Endothelial cell of umbilical vein (primary cell): Measurements from ENCODE around the gene CXCL6. TPM values are rescaled to one million over a fixed set of nuclear protein-coding genes. Genes with fewer than 3 reads are reported as not detected.

Source experiments
- BruUV-seq: library from RNA; stranded (reverse); fragments of 400-500 nt; replicated peaks from 2 replicates; lab custom pipeline; 2021; lab: Mats Ljungman, UMichigan
- CTCF ChIA-PET: fragments of 300-600, 350-600 bp; sonication (Branson Sonifier 250); formaldehyde crosslinking; loops from one replicate; lab custom pipeline; 2021; ENCODE audit warnings: antibody characterized with exemption, inconsistent platforms; lab: Charles Lee
- POLR2A ChIA-PET: fragments of 300-600, 350-600 bp; sonication (Branson Sonifier 250); formaldehyde crosslinking; loops from one replicate; lab custom pipeline; 2021; ENCODE audit warnings: antibody characterized with exemption, inconsistent platforms; lab: Charles Lee
- DNase-seq: peaks from one replicate; pipeline ENCODE4 v3.0.0-alpha.2; 2011; ENCODE audit warnings: low read depth, low spot score
- FAIRE-seq: peaks from 2 replicates; lab custom pipeline; 2011; peaks lifted over from hg19 to GRCh38; lab: Jason Lieb, UNC
- H2AFZ ChIP-seq: 2 replicates; pipeline ENCODE4 v1.6.0; 2012; ENCODE audit warnings: low read depth, low read length, control low read depth, inconsistent platforms
- H3K27ac ChIP-seq: 2 replicates; pipeline ENCODE4 v1.5.1; 2011; ENCODE audit warnings: low read depth, mild to moderate bottlenecking, control low read depth, low read length, moderate library complexity; ENCODE audit not compliant: insufficient read depth
- H3K27me3 ChIP-seq, 2 experiments: 2 replicates each; pipeline versions ENCODE4 v1.6.0 to v1.6.1; 2011; ENCODE audit warnings: low read length in 2 of 2, mixed read lengths in 1 of 2; ENCODE audit not compliant: control insufficient read depth in 2 of 2, insufficient read depth in 2 of 2
- H3K36me3 ChIP-seq, 2 experiments: 2 replicates in 1 of 2; 3 replicates in 1 of 2; pipeline ENCODE4 v1.5.1; 2011; ENCODE audit warnings: low read length in 2 of 2, mild to moderate bottlenecking in 1 of 2, moderate library complexity in 1 of 2; ENCODE audit not compliant: control insufficient read depth in 2 of 2, insufficient read depth in 2 of 2; ENCODE audit errors: extremely low read depth in 1 of 2
- H3K4me1 ChIP-seq: 3 replicates; pipeline ENCODE4 v1.5.1; 2011; ENCODE audit warnings: mild to moderate bottlenecking, low read length; ENCODE audit not compliant: control insufficient read depth, insufficient read depth; ENCODE audit errors: extremely low read depth
- H3K4me2 ChIP-seq: 2 replicates; pipeline ENCODE4 v1.6.1; 2011; ENCODE audit warnings: low read length, control low read depth, mixed read lengths; ENCODE audit not compliant: insufficient read depth
- H3K4me3 ChIP-seq, 3 experiments: fragments of 200-600 bp in 1 of 3; sonication (generic), shearing (Covaris generic) in 1 of 3; replicated peaks in 1 of 3; 2 replicates each; pipeline ENCODE4 v1.5.1; 2011 to 2016; ENCODE audit warnings: control low read depth in 3 of 3, low read length in 3 of 3, mild to moderate bottlenecking in 2 of 3, inconsistent platforms in 1 of 3, low read depth in 1 of 3, moderate library complexity in 1 of 3; ENCODE audit not compliant: insufficient read depth in 1 of 3
- H3K79me2 ChIP-seq: 2 replicates; pipeline ENCODE4 v1.6.0; 2012; ENCODE audit warnings: low read length, inconsistent platforms; ENCODE audit not compliant: control insufficient read depth, insufficient read depth
- H3K9ac ChIP-seq: replicated peaks from 2 replicates; pipeline ENCODE3; 2011; ENCODE audit warnings: low read length, control low read depth; ENCODE audit not compliant: insufficient read depth; ENCODE audit errors: extremely low read depth
- H3K9me1 ChIP-seq: replicated peaks from 3 replicates; pipeline ENCODE4 v1.6.0; 2011; ENCODE audit warnings: mild to moderate bottlenecking, low read length; ENCODE audit not compliant: control insufficient read depth, insufficient read depth; ENCODE audit errors: extremely low read depth
- H3K9me3 ChIP-seq: replicated peaks from 2 replicates; pipeline ENCODE4 v1.5.1; 2012; ENCODE audit warnings: low read length, inconsistent platforms; ENCODE audit not compliant: control insufficient read depth, insufficient read depth
- H4K20me1 ChIP-seq: replicated peaks from 2 replicates; pipeline ENCODE3; 2011; ENCODE audit warnings: mild to moderate bottlenecking, low read length; ENCODE audit not compliant: control insufficient read depth, insufficient read depth; ENCODE audit errors: extremely low read depth
- EZH2 ChIP-seq: IDR thresholded peaks from 2 replicates; pipeline ENCODE4 v1.6.1; 2012; ENCODE audit warnings: borderline replicate concordance, low read depth, mild to moderate bottlenecking, moderate library complexity, low read length, inconsistent platforms; ENCODE audit not compliant: severe bottlenecking
- FOS ChIP-seq: IDR thresholded peaks from 2 replicates; pipeline ENCODE4 v1.6.1; 2011; ENCODE audit warnings: mild to moderate bottlenecking, low read length, moderate library complexity, borderline replicate concordance; ENCODE audit not compliant: insufficient read depth
- GATA2 ChIP-seq: IDR thresholded peaks from 2 replicates; pipeline ENCODE4 v1.7.0; 2011; ENCODE audit warnings: low read depth, mild to moderate bottlenecking, moderate library complexity, mixed read lengths, low read length; ENCODE audit not compliant: insufficient read length, insufficient read depth
- MYC ChIP-seq: IDR thresholded peaks from one replicate; pipeline ENCODE4 v1.6.1; 2011; ENCODE audit warnings: mild to moderate bottlenecking, low read depth, low read length
- POLR2A ChIP-seq: IDR thresholded peaks from 2 replicates; pipeline ENCODE4 v1.6.1; 2012; ENCODE audit warnings: low read depth, mild to moderate bottlenecking, control low read depth, low read length
- POLR2AphosphoS5 ChIP-seq: IDR thresholded peaks from 2 replicates; pipeline ENCODE4 v1.6.1; 2012; ENCODE audit warnings: low read depth, mild to moderate bottlenecking, control low read depth, low read length, moderate library complexity; ENCODE audit not compliant: insufficient read depth
- dilution Hi-C: fragments of 300-500 bp; cut with MboI; formaldehyde crosslinking; loops from one replicate; pipeline ENCODE4 v1.15.0; 2019; ENCODE audit warnings: low sequenced_read_pairs; ENCODE audit not compliant: extremely low pct_ligation_motif_present
- intact Hi-C: fragments of 100-400 bp; cut with micrococcal nuclease; formaldehyde crosslinking; loops from one replicate; pipeline ENCODE4 v1.10.0; 2022
- polyA plus RNA-seq, 4 experiments: library from polyadenylated mRNA; depleted of rRNA in 3 of 4; stranded (reverse) in 3 of 4; unstranded in 1 of 4; fragments of >200 nt; gene quantifications; 2 replicates each; pipeline versions ENCODE4 v1.2.1 to v1.2.3, GENCODE V29; 2011 to 2012; ENCODE audit warnings: missing spikeins in 1 of 4
- total RNA-seq: library from RNA; stranded (reverse); gene quantifications from 2 replicates; pipeline ENCODE4 v1.2.3, GENCODE V29; 2021
- TF ChIP-seq, protein P1 (sequence below), 2 donors: IDR thresholded peaks; 1 replicate in 1 of 2; 2 replicates in 1 of 2; pipeline ENCODE4 v1.5.1; 2011; ENCODE audit warnings: low read length in 2 of 2, mild to moderate bottlenecking in 2 of 2, moderate library complexity in 2 of 2, control low read depth in 1 of 2, inconsistent platforms in 1 of 2, low read depth in 1 of 2; ENCODE audit not compliant: insufficient read depth in 1 of 2; ENCODE audit errors: extremely low read depth in 1 of 2
- TF ChIP-seq, protein P2 (sequence below): IDR thresholded peaks from 2 replicates; pipeline ENCODE4 v1.6.1; 2011; ENCODE audit not compliant: insufficient read depth, insufficient read length

The CXCL6 gene
- total and polyA plus RNA-seq, 2 donors (not counting 3 experiments of a cell fraction or from before 2014, with no cell fraction given): 0.81 to 1.2 TPM

GRCh38 chr4:73853246-73853704 is 16.8 kb downstream of the CXCL6 start, which contains the start of gene PF4V1:
PF4V1 (plus strand) TSS chr4:73853296; CDS start chr4:73853363, 67 bp downstream.
- Histone ChIP-seq H3K9me3 (no peaks in the 10 kb centered on the region), H3K36me3 (no peaks in the 10 kb centered on the region), H3K27me3 (no peaks in the 10 kb centered on the region), H4K20me1 (no peaks in the 10 kb centered on the region), H2AFZ (peak within 1 kb of the TSS; percentile 58), H3K4me2 (peak within 1 kb of the TSS; percentile 46), H3K79me2 (no peaks in the 10 kb centered on the region), H3K9ac (no peak within 1 kb of the TSS), H3K4me1 (peaks cover 11% of the 10 kb centered on the region), H3K27ac (no peak within 1 kb of the TSS), H3K9me1 (no peaks in the 10 kb centered on the region), H3K4me3 (peak within 1 kb of the TSS in 1 of 3 experiments; percentile 2)
- CTCF ChIA-PET: interaction anchor here (0.7 to 1.5 kb wide), 6 partner anchors 9 to 281 kb away, joined by 3 to 11 read pairs (median 4); no protein-coding TSS in a partner anchor
- dilution Hi-C loops (no loop called here), intact Hi-C loops (no loop called here)
- BruUV-seq: no TSS peak
- POLR2A ChIA-PET: no interaction called here
- DNase-seq (peak; percentile 13), FAIRE-seq (no peak)
- TF ChIP-seq, protein P1, sequence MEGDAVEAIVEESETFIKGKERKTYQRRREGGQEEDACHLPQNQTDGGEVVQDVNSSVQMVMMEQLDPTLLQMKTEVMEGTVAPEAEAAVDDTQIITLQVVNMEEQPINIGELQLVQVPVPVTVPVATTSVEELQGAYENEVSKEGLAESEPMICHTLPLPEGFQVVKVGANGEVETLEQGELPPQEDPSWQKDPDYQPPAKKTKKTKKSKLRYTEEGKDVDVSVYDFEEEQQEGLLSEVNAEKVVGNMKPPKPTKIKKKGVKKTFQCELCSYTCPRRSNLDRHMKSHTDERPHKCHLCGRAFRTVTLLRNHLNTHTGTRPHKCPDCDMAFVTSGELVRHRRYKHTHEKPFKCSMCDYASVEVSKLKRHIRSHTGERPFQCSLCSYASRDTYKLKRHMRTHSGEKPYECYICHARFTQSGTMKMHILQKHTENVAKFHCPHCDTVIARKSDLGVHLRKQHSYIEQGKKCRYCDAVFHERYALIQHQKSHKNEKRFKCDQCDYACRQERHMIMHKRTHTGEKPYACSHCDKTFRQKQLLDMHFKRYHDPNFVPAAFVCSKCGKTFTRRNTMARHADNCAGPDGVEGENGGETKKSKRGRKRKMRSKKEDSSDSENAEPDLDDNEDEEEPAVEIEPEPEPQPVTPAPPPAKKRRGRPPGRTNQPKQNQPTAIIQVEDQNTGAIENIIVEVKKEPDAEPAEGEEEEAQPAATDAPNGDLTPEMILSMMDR (IDR thresholded peaks at IDR 0.05; ENCODE audit: extremely low read depth in 1 of 2, insufficient read depth in 1 of 2, low read depth in 1 of 2, low read length in 2 of 2): peak; percentile 14 to 45
- TF ChIP-seq POLR2A: no peak

DNA sequence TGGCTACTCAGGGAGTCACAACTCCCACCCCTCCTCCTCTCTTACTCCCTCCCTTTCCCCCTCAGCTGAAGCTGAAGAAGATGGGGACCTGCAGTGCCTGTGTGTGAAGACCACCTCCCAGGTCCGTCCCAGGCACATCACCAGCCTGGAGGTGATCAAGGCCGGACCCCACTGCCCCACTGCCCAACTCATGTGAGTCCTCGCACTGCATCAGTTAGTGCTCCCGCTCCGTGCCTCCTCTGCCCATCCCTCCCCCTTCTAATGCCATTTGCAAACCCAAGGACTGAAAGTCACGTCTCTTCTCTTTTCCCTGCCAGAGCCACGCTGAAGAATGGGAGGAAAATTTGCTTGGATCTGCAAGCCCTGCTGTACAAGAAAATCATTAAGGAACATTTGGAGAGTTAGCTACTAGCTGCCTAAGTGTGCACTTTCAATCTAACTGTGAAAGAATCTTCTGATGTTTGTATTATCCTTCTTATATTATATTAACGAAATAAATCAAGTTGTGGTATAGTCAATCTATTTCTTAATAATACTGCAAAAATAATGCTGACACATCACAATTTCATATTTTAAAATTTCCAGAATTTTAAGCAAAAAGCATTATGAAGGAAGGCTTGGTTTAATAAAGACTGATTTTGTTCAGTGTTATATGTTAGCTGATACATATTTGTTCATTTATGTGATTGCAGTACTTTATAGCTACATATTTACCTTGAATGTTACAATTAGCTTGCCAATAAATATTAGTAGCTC is 17.4 kb downstream of the CXCL6 start:
- Histone ChIP-seq H2AFZ (peak overlapping the region; percentile 58), H3K4me1 (peaks cover 11% of the 10 kb centered on the region), H3K27ac (no peak overlapping the region), H3K9ac (no peak overlapping the region), H3K79me2 (no peaks in the 10 kb centered on the region), H3K4me2 (peak overlapping the region; percentile 46), H3K4me3 (no peak overlapping the region), H3K27me3 (no peaks in the 10 kb centered on the region), H3K36me3 (no peaks in the 10 kb centered on the region), H3K9me3 (no peaks in the 10 kb centered on the region), H4K20me1 (no peaks in the 10 kb centered on the region), H3K9me1 (no peaks in the 10 kb centered on the region)
- no peak for FAIRE-seq
- POLR2A ChIA-PET: no interaction called here
- no peak for TF ChIP-seq MYC
- TF ChIP-seq EZH2: no peak
- TF ChIP-seq GATA2: no peak
- TF ChIP-seq POLR2AphosphoS5: no peak
- TF ChIP-seq, protein P1 (IDR thresholded peaks at IDR 0.05; ENCODE audit: extremely low read depth in 1 of 2, insufficient read depth in 1 of 2, low read depth in 1 of 2, low read length in 2 of 2): no peak
- TF ChIP-seq, protein P2, sequence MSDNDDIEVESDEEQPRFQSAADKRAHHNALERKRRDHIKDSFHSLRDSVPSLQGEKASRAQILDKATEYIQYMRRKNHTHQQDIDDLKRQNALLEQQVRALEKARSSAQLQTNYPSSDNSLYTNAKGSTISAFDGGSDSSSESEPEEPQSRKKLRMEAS: no peak
- TF ChIP-seq FOS: no peak
- no peak for TF ChIP-seq POLR2A
- BruUV-seq: no TSS peak
- CTCF ChIA-PET: interaction anchor here (0.7 to 1.5 kb wide), 6 partner anchors 9 to 281 kb away, joined by 3 to 11 read pairs (median 3); no protein-coding TSS in a partner anchor
- intact Hi-C loops: no loop called here
- dilution Hi-C loops: no loop called here
- no peak for DNase-seq
